Uterine smooth muscle cell (primary cell): ENCODE measurements around the gene C16orf82. TPM values are rescaled to one million over a fixed set of nuclear protein-coding genes. Genes with fewer than 3 reads are reported as not detected.

ENCODE experiments used
- total RNA-seq: library from RNA; depleted of rRNA; stranded (reverse); fragments of >200 nt; gene quantifications from 2 replicates; pipeline ENCODE4 v1.2.3, GENCODE V29; 2014

The C16orf82 gene
- not detected in 2 replicates for total RNA-seq

DNA sequence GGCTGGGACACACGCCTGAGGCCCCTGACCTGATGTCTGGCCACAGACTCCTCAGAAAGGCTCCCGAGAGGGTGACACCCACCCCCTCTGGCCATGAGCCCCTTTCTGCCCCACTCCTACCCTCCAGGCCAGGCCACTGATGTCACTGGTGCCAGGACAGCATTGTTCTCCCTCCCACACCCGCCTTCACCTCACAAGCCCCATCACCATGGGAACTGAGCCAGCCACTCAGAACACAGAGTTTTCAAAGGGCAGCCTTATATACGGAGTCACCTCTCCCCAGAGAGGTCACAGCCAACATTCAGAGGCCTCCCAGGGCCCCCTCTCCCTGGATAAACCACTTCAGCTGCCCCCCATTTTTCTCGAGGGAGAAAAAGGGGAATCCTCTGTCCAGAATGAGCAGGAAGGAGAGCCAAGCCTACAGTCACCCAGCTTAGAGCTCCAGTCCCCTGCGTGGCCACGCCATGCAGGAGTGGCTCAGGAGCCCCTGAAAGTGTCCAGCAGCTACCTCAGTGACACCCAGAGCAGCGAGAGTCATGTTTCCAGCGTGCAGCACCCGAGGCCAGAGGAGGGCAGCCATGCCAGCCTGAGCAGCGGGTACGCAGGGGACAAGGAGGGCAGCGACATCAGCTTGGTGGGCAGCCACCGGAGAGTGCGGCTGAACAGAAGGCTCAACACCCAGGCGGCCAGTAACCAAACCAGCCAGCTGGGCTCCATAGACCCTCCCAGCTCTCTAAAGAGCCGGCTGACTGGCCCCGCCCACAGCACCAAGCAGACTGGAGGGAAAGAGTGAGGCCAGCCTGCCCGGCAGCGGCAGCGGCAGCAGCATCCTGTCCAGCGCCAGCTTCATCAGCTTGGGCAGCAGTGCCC lies at the start of gene C16orf82:
C16orf82 (plus strand) TSS at position 260 of the 870 bp plus-strand sequence.

Other genes with a start within 250 kb of the C16orf82 start
- 3.4 and 4.8 TPM in 2 replicates for gene KDM8, start 136.6 kb downstream of the C16orf82 start, total RNA-seq
- gene NSMCE1, start 201.8 kb downstream of the C16orf82 start, total RNA-seq = 97.2 and 153 TPM in 2 replicates
- 15.2 and 15.5 TPM in 2 replicates for gene IL4R, start 247.0 kb downstream of the C16orf82 start, total RNA-seq